Astrocyte (in vitro differentiated cells and primary cell): ENCODE measurements around the gene FCER1A.

ENCODE experiments used
- CTCF ChIP-seq: IDR thresholded peaks from 2 replicates; pipeline ENCODE4 v1.5.1; 2011; ENCODE audit warnings: low read depth, mild to moderate bottlenecking, inconsistent platforms, low read length, moderate library complexity; ENCODE audit not compliant: insufficient read depth
- EZH2 ChIP-seq: IDR thresholded peaks from 2 replicates; pipeline ENCODE4 v1.6.1; 2012; ENCODE audit warnings: mild to moderate bottlenecking, low read length, inconsistent platforms; ENCODE audit not compliant: insufficient read depth

- TF ChIP-seq CTCF (no peak), EZH2 (no peak)
These were observed 16.8 kb downstream of the FCER1A start for GRCh38 chr1:159318784-159319551.
